NB4 (cell line): ENCODE results near the gene GOLIM4.

Experiments
- DNase-seq: peaks from one replicate; pipeline ENCODE4 v3.0.0; 2010; ENCODE audit warnings: low read depth
- H3K4me3 ChIP-seq: one replicate; pipeline ENCODE4 v1.5.1; 2011; ENCODE audit warnings: mild to moderate bottlenecking, low read depth, low read length, moderate library complexity
- CTCF ChIP-seq: IDR thresholded peaks from one replicate; pipeline ENCODE4 v1.5.1; 2012; ENCODE audit warnings: low read depth, low read length
- MYC ChIP-seq: IDR thresholded peaks from 2 replicates; pipeline ENCODE4 v1.6.1; 2011; ENCODE audit warnings: low read depth, low read length
- POLR2A ChIP-seq: IDR thresholded peaks from 2 replicates; pipeline ENCODE4 v1.6.1; 2011; ENCODE audit warnings: mild to moderate bottlenecking; ENCODE audit not compliant: insufficient read length; ENCODE audit errors: extremely low read depth
- TF ChIP-seq, protein P1 (sequence below): IDR thresholded peaks from 2 replicates; pipeline ENCODE4 v1.6.1; 2011; ENCODE audit warnings: low read depth, low read length

GOLIM4 gene

DNA sequence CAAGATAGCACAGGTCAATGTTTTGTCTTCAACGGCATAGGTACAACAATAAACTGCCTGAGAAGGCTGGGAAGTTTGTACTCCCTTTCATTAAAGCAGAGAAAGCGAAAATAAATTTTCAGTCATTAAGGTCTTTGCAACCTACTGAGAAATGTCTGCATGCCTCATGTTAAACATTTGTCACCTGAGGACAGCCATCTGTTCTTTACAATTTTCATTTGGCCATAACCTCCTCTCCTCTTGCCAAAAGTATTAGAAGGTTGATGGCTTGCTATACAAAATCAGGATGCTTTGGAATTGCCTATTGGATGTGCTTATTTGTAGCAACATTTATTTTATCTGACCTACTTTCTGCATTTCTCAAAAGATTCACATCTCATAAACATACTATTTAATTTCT, 122.7 kb downstream of the GOLIM4 start:
- no peak overlapping the region for H3K4me3 ChIP-seq
- no peak for DNase-seq
- TF ChIP-seq POLR2A: no peak
- no peak for TF ChIP-seq CTCF
- TF ChIP-seq, protein P1, sequence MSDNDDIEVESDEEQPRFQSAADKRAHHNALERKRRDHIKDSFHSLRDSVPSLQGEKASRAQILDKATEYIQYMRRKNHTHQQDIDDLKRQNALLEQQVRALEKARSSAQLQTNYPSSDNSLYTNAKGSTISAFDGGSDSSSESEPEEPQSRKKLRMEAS: no peak
- TF ChIP-seq MYC: no peak

GRCh38 chr3:167972502-167972901, 123.2 kb downstream of the GOLIM4 start:
- no peak overlapping the region for H3K4me3 ChIP-seq
- TF ChIP-seq MYC (no peak), CTCF (no peak), POLR2A (no peak)
- TF ChIP-seq, protein P1: no peak
- DNase-seq: peak; percentile 7

GRCh38 chr3:167969548-167969947, 126.2 kb downstream of the GOLIM4 start:
- no peak overlapping the region for H3K4me3 ChIP-seq
- TF ChIP-seq MYC: no peak
- TF ChIP-seq CTCF: no peak
- no peak for DNase-seq

DNA sequence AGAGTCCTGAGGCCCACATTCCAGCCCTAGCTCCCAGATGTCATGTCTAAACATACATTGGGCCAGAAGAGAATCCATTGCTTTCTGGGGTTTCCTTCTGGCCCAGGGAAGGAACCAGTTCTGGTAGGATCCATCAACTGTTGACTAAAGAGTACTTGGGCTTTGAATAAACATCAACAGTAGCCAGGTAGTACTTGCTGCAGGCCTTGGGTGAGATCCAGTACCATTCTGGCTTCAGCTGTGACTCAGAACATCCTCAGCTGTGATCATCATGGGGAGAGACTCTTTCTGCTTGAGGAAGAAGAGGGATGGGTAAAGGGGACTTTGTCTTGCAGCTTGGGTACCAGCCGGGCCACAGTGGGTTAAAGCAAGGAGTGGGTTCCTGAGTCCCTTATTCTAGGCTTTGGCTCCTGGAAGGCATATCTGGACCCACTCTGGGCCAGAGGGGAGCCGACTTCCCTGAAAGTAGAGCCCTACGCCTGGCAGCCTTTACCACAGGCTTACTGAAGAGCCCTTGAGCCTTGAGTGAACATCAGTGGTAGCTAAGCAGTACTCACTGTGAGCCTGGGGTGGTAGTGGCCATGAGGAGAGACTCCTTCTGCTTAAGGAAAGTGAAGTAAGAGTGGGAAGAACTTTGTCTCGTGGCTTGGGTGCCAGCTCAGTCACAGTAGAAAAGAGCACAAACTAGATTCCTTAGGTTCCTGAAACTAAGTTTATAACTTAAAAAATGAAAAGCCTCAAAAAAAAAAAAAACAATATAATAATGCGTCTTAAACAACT, 128.3 kb downstream of the GOLIM4 start:
- DNase-seq: no peak
- TF ChIP-seq, protein P1: no peak
- TF ChIP-seq POLR2A (no peak), MYC (no peak), CTCF (no peak)
- no peak overlapping the region for H3K4me3 ChIP-seq
